Mesenchymal stem cell (in vitro differentiated cells and primary cell): ENCODE measurements around the gene NUP37.
"Not testable (repeated sequence)": the region's sequence is repeated elsewhere in the genome, so short reads cannot be mapped to it uniquely, and the experiment has no call there.

Experiments used
- DNase-seq: peaks from one replicate; pipeline ENCODE4 v3.0.0-alpha.2; 2013
- H2AFZ ChIP-seq: one replicate; pipeline ENCODE4 v1.6.1; 2013; ENCODE audit warnings: low read depth, mild to moderate bottlenecking, control low read depth, inconsistent platforms, low read length, moderate library complexity
- H2AK5ac ChIP-seq: 2 replicates; pipeline ENCODE4 v1.6.1; 2013; ENCODE audit warnings: low read length, moderate library complexity, mild to moderate bottlenecking, inconsistent platforms; ENCODE audit not compliant: severe bottlenecking
- H2BK120ac ChIP-seq: one replicate; pipeline ENCODE4 v1.6.1; 2013; ENCODE audit warnings: low read depth, mild to moderate bottlenecking, inconsistent platforms, low read length, moderate library complexity
- H2BK12ac ChIP-seq, 2 experiments: one replicate each; pipeline ENCODE4 v1.6.1; 2013; ENCODE audit warnings: inconsistent platforms in 2 of 2, low read length in 2 of 2, mild to moderate bottlenecking in 2 of 2, moderate library complexity in 2 of 2, control low read depth in 1 of 2
- H2BK15ac ChIP-seq: one replicate; pipeline ENCODE4 v1.6.1; 2013; ENCODE audit warnings: mild to moderate bottlenecking, low read depth, inconsistent platforms; ENCODE audit not compliant: poor library complexity, severe bottlenecking
- H2BK5ac ChIP-seq: 2 replicates; pipeline ENCODE4 v1.6.1; 2013; ENCODE audit warnings: low read depth, mild to moderate bottlenecking, low read length, control low read depth, inconsistent platforms; ENCODE audit not compliant: poor library complexity, severe bottlenecking
- H3K14ac ChIP-seq, 2 experiments: one replicate each; pipeline ENCODE4 v1.6.1; 2013; ENCODE audit warnings: inconsistent platforms in 2 of 2, low read length in 2 of 2, control low read depth in 1 of 2, mild to moderate bottlenecking in 1 of 2, moderate library complexity in 1 of 2
- H3K18ac ChIP-seq, 2 experiments: one replicate each; pipeline ENCODE4 v1.6.1; 2013; ENCODE audit warnings: inconsistent platforms in 2 of 2, low read length in 2 of 2, control low read depth in 1 of 2, low read depth in 1 of 2, mild to moderate bottlenecking in 1 of 2
- H3K23ac ChIP-seq, 2 experiments: one replicate each; pipeline ENCODE4 v1.6.1; 2013; ENCODE audit warnings: inconsistent platforms in 2 of 2, low read length in 2 of 2, mild to moderate bottlenecking in 2 of 2, moderate library complexity in 2 of 2, control low read depth in 1 of 2
- H3K27ac ChIP-seq: 2 replicates; pipeline ENCODE4 v1.5.1; 2013; ENCODE audit warnings: mild to moderate bottlenecking, moderate library complexity, low read length, control low read depth, inconsistent platforms; ENCODE audit not compliant: poor library complexity, severe bottlenecking
- H3K27me3 ChIP-seq, 2 experiments: 2 replicates each; pipeline versions ENCODE4 v1.6.1 to v1.7.0; 2013; ENCODE audit warnings: low read length in 2 of 2, mild to moderate bottlenecking in 2 of 2, moderate library complexity in 2 of 2, control low read depth in 1 of 2, inconsistent platforms in 1 of 2; ENCODE audit not compliant: control insufficient read depth in 1 of 2, insufficient read depth in 1 of 2
- H3K36me3 ChIP-seq, 2 experiments: 2 replicates each; pipeline versions ENCODE4 v1.6.1 to v1.7.0; 2013; ENCODE audit warnings: low read length in 2 of 2, control low read depth in 1 of 2, inconsistent platforms in 1 of 2, low read depth in 1 of 2, mild to moderate bottlenecking in 1 of 2; ENCODE audit not compliant: insufficient read depth in 2 of 2, control insufficient read depth in 1 of 2
- H3K4ac ChIP-seq, 2 experiments: one replicate each; pipeline ENCODE4 v1.6.1; 2013; ENCODE audit warnings: inconsistent platforms in 2 of 2, low read length in 2 of 2, mild to moderate bottlenecking in 2 of 2, moderate library complexity in 2 of 2, control low read depth in 1 of 2, low read depth in 1 of 2
- H3K4me1 ChIP-seq: 2 replicates; pipeline ENCODE4 v1.6.1; 2013; ENCODE audit warnings: low read depth, low read length, control low read depth; ENCODE audit not compliant: control insufficient read depth, insufficient read depth
- H3K4me2 ChIP-seq: 2 replicates; pipeline ENCODE4 v1.6.1; 2013; ENCODE audit warnings: low read length, mild to moderate bottlenecking, inconsistent platforms; ENCODE audit not compliant: poor library complexity, severe bottlenecking
- H3K4me3 ChIP-seq, 2 experiments: 2 replicates each; pipeline versions ENCODE4 v1.5.1 to v1.7.0; 2013; ENCODE audit warnings: low read length in 2 of 2, mild to moderate bottlenecking in 2 of 2, control low read depth in 1 of 2, low read depth in 1 of 2; ENCODE audit not compliant: insufficient read depth in 1 of 2
- H3K79me1 ChIP-seq: replicated peaks from 2 replicates; pipeline ENCODE4 v1.6.1; 2013; ENCODE audit warnings: mild to moderate bottlenecking, control low read depth, low read length, inconsistent platforms; ENCODE audit not compliant: poor library complexity, severe bottlenecking
- H3K9ac ChIP-seq: 2 replicates; pipeline ENCODE4 v1.7.0; 2013; ENCODE audit warnings: mild to moderate bottlenecking, low read length, moderate library complexity
- H3K9me3 ChIP-seq: 2 replicates; pipeline ENCODE4 v1.7.0; 2013; ENCODE audit warnings: mild to moderate bottlenecking, low read length; ENCODE audit not compliant: control insufficient read depth
- H4K8ac ChIP-seq: one replicate; pipeline ENCODE4 v1.6.1; 2013; ENCODE audit warnings: inconsistent platforms, mild to moderate bottlenecking, low read length, moderate library complexity
- H4K91ac ChIP-seq: one replicate; pipeline ENCODE4 v1.6.1; 2013; ENCODE audit warnings: mild to moderate bottlenecking, low read length, inconsistent platforms
- WGBS: methylation state at CpG from one replicate; pipeline ENCODE4 v1.1.7; 2013; ENCODE audit warnings: mixed read lengths; 5-methylcytosine and 5-hydroxymethylcytosine counted together

The NUP37 gene

GRCh38 chr12:102137619-102138018 lies 17.7 kb upstream of the NUP37 start:
- H4K91ac ChIP-seq, H3K9me3 ChIP-seq, H3K27ac ChIP-seq, H3K18ac ChIP-seq, H3K9ac ChIP-seq, H3K27me3 ChIP-seq, H3K79me1 ChIP-seq, H3K4ac ChIP-seq, H2BK5ac ChIP-seq, H3K4me3 ChIP-seq, H3K23ac ChIP-seq, DNase-seq, H2AK5ac ChIP-seq, H3K4me2 ChIP-seq, H3K14ac ChIP-seq, H4K8ac ChIP-seq, H2BK12ac ChIP-seq, H3K36me3 ChIP-seq, H3K4me1 ChIP-seq, H2AFZ ChIP-seq, H2BK120ac ChIP-seq, H2BK15ac ChIP-seq: not testable (repeated sequence)
- WGBS: 99% methylated on average over 3 of the region's 8 CpGs

DNA sequence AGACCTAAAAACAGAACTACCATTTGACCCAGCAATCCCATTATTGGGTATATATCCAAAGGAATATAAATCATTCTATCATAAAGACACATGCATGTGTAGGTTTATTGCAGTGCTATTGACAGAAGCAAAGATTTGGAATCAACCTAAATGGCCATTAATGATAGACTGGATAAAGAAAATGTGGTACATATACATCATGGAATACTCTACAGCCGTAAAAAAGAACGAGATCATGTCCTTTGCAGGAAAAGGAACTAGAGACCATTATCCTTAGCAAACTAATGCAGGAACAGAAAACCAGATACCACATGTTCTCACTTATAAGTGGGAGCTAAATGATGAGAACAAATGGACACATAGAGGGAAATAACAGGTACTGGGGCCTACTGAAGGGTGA lies 11.5 kb upstream of the NUP37 start:
- not testable (repeated sequence) for H2AFZ ChIP-seq, H3K9me3 ChIP-seq, H3K79me1 ChIP-seq, H2AK5ac ChIP-seq, H3K27me3 ChIP-seq, H3K18ac ChIP-seq, DNase-seq, H3K4me1 ChIP-seq, H2BK12ac ChIP-seq, H4K8ac ChIP-seq, H3K4ac ChIP-seq, H4K91ac ChIP-seq, H2BK120ac ChIP-seq, H2BK5ac ChIP-seq, H3K36me3 ChIP-seq, H3K4me3 ChIP-seq, H3K23ac ChIP-seq, H3K9ac ChIP-seq, H3K4me2 ChIP-seq, H3K27ac ChIP-seq, H3K14ac ChIP-seq, H2BK15ac ChIP-seq
- no CpG with 5 or more reads among the region's 2 CpGs for WGBS

DNA sequence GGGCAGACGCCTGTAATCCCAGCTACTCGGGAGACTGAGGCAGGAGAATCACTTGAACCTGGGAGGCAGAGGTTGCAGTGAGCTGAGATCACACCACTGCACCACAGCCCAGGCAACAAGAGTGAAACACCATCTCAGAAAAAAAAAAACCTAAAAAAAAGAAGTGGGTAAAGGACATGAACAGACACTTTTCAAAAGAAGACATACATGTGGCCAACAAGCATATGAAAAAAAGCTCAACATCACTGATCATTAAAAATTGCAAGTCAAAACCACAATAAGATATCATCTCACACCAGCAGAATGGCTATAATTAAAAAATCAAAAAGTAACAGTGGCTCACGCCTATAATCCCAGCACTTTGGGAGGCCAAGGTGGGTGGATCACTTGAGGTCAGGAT lies 10.8 kb upstream of the NUP37 start:
- H2BK15ac ChIP-seq, H3K9ac ChIP-seq, H4K8ac ChIP-seq, H3K4me3 ChIP-seq, H2AK5ac ChIP-seq, H3K9me3 ChIP-seq, H2AFZ ChIP-seq, H3K14ac ChIP-seq, H3K4me2 ChIP-seq, H3K18ac ChIP-seq, H3K23ac ChIP-seq, H3K4me1 ChIP-seq, H2BK12ac ChIP-seq, H2BK5ac ChIP-seq, H3K27ac ChIP-seq, H3K79me1 ChIP-seq, H3K36me3 ChIP-seq, H4K91ac ChIP-seq, H3K4ac ChIP-seq, H2BK120ac ChIP-seq, DNase-seq, H3K27me3 ChIP-seq: not testable (repeated sequence)
- 65% methylated on average over 3 of the region's 3 CpGs for WGBS

- H3K23ac ChIP-seq, H3K27me3 ChIP-seq, H2AFZ ChIP-seq, H3K4me3 ChIP-seq, H3K4me1 ChIP-seq, H3K14ac ChIP-seq, H2AK5ac ChIP-seq, H3K18ac ChIP-seq, H4K8ac ChIP-seq, H4K91ac ChIP-seq, H2BK5ac ChIP-seq, DNase-seq, H3K4ac ChIP-seq, H2BK120ac ChIP-seq, H3K9me3 ChIP-seq, H2BK12ac ChIP-seq, H3K27ac ChIP-seq, H2BK15ac ChIP-seq: not testable (repeated sequence)
- 95% methylated on average over 2 of the region's 2 CpGs for WGBS
- Histone ChIP-seq H3K4me2 (peak overlapping the region; percentile 82), H3K36me3 (peaks cover 6 to 22% of the 10 kb centered on the region in 2 experiments), H3K9ac (peak overlapping the region; percentile 97), H3K79me1 (peaks cover 23% of the 10 kb centered on the region)
Observed at GRCh38 chr12:102121328-102121727, 1.4 kb upstream of the NUP37 start.
